Hepatocyte (in vitro differentiated cells): Measurements from ENCODE around the gene ASGR2.

Experiments used
- EZH2phosphoT487 ChIP-seq: fragments of 200-600 bp; sonication (generic); IDR thresholded peaks from one replicate; pipeline ENCODE4 v1.6.1; 2018; ENCODE audit warnings: antibody characterized with exemption, mild to moderate bottlenecking, low read depth, moderate library complexity; ENCODE audit not compliant: unreplicated experiment, severe bottlenecking
- TF ChIP-seq, protein P1 (sequence below): fragments of 200-600 bp; sonication (generic); IDR thresholded peaks from 2 replicates; pipeline ENCODE4 v1.5.1; 2016; ENCODE audit warnings: antibody characterized with exemption, mild to moderate bottlenecking; ENCODE audit not compliant: poor library complexity

DNA sequence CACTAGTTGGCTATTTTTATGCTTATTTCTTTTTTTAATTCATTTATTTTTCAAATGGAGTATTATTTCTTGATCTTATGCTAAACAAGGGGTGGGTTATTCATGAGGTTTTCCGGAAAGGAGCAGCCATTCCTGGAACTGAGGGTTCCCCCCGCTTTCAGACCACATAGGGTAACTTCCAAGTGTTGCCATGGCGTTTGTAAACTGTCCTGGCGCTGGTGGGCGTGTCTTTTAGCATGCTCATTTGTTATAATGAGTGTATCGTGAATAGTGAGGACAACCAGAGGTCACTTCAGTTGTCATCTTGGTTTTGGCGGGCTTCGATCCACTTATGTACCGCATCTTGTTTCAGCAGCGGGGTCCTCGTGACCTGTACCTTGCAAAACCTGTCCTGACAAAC, 29.6 kb upstream of the ASGR2 start:
- TF ChIP-seq, protein P1, sequence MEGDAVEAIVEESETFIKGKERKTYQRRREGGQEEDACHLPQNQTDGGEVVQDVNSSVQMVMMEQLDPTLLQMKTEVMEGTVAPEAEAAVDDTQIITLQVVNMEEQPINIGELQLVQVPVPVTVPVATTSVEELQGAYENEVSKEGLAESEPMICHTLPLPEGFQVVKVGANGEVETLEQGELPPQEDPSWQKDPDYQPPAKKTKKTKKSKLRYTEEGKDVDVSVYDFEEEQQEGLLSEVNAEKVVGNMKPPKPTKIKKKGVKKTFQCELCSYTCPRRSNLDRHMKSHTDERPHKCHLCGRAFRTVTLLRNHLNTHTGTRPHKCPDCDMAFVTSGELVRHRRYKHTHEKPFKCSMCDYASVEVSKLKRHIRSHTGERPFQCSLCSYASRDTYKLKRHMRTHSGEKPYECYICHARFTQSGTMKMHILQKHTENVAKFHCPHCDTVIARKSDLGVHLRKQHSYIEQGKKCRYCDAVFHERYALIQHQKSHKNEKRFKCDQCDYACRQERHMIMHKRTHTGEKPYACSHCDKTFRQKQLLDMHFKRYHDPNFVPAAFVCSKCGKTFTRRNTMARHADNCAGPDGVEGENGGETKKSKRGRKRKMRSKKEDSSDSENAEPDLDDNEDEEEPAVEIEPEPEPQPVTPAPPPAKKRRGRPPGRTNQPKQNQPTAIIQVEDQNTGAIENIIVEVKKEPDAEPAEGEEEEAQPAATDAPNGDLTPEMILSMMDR: no peak
- TF ChIP-seq EZH2phosphoT487: no peak
